OCI-LY7 (cell line): ENCODE measurements around the gene CFAP100. TPM values are rescaled to one million over a fixed set of nuclear protein-coding genes. Genes with fewer than 3 reads are reported as not detected.

Experiments
- BruUV-seq: library from RNA; stranded (reverse); fragments of 400-500 nt; replicated peaks from 2 replicates; lab custom pipeline; 2021; lab: Mats Ljungman, UMichigan
- CTCF ChIA-PET: fragments of 300-600 bp; sonication (Branson Sonifier 250); formaldehyde crosslinking; loops from one replicate; lab custom pipeline; 2022; ENCODE audit warnings: antibody characterized with exemption; ENCODE audit not compliant: unreplicated experiment; lab: Charles Lee
- POLR2A ChIA-PET: fragments of 300-600 bp; sonication (Branson Sonifier 250); formaldehyde crosslinking; loops from one replicate; lab custom pipeline; 2022; ENCODE audit warnings: antibody characterized with exemption; lab: Charles Lee
- DNase-seq: peaks from one replicate; pipeline ENCODE4 v3.0.0-alpha.2; 2015; ENCODE audit warnings: low spot score
- H2AFZ ChIP-seq: fragments of 200-600 bp; sonication (generic), shearing (Covaris generic); 2 replicates; pipeline ENCODE4 v1.6.1; 2014; ENCODE audit warnings: mild to moderate bottlenecking, antibody characterized with exemption, low read length, moderate library complexity
- H3K27ac ChIP-seq: fragments of 200-600 bp; sonication (generic); 2 replicates; pipeline ENCODE4 v1.5.1; 2014; ENCODE audit warnings: mixed run types, low read depth, mild to moderate bottlenecking, moderate library complexity, low read length, inconsistent platforms; ENCODE audit not compliant: poor library complexity, severe bottlenecking
- H3K36me3 ChIP-seq: fragments of 200-600 bp; sonication (generic); 2 replicates; pipeline ENCODE4 v1.6.1; 2014; ENCODE audit warnings: mild to moderate bottlenecking, antibody characterized with exemption, low read length, moderate library complexity, mixed read lengths; ENCODE audit not compliant: insufficient read depth
- H3K4me1 ChIP-seq: fragments of 200-600 bp; sonication (generic); 2 replicates; pipeline ENCODE4 v1.5.1; 2014; ENCODE audit warnings: mild to moderate bottlenecking, low read length; ENCODE audit not compliant: insufficient read depth, poor library complexity, severe bottlenecking
- H3K4me2 ChIP-seq: fragments of 200-600 bp; sonication (generic); 2 replicates; pipeline ENCODE4 v1.6.1; 2014; ENCODE audit warnings: mild to moderate bottlenecking, low read length
- H3K4me3 ChIP-seq: fragments of 200-600 bp; sonication (generic); 2 replicates; pipeline ENCODE4 v1.5.1; 2014; ENCODE audit warnings: mild to moderate bottlenecking, low read depth, low read length; ENCODE audit not compliant: poor library complexity, severe bottlenecking
- H3K79me2 ChIP-seq: fragments of 200-600 bp; sonication (generic); 2 replicates; pipeline ENCODE4 v1.6.1; 2016; ENCODE audit warnings: low read depth, mild to moderate bottlenecking, low read length, moderate library complexity, mixed read lengths; ENCODE audit not compliant: insufficient read depth
- H3K9me2 ChIP-seq: fragments of 200-600 bp; sonication (generic); 2 replicates; pipeline ENCODE4 v1.6.1; 2016; ENCODE audit warnings: mild to moderate bottlenecking, low read length, mixed read lengths; ENCODE audit not compliant: insufficient read depth
- H3K9me3 ChIP-seq: fragments of 200-600 bp; sonication (generic); 2 replicates; pipeline ENCODE4 v1.6.1; 2014; ENCODE audit warnings: mild to moderate bottlenecking, mixed run types, low read length, mixed read lengths
- H4K20me1 ChIP-seq: fragments of 200-600 bp; sonication (generic); 2 replicates; pipeline ENCODE4 v1.6.1; 2014; ENCODE audit warnings: mild to moderate bottlenecking, antibody characterized with exemption, low read length, moderate library complexity, mixed read lengths; ENCODE audit not compliant: insufficient read depth
- EZH2phosphoT487 ChIP-seq: fragments of 200-600 bp; sonication (generic); IDR thresholded peaks from 2 replicates; pipeline ENCODE4 v1.6.1; 2018; ENCODE audit warnings: low read depth, borderline replicate concordance, mild to moderate bottlenecking, mixed run types, antibody characterized with exemption, low read length, moderate library complexity, mixed read lengths
- intact Hi-C: fragments of 100-400 bp; cut with micrococcal nuclease; formaldehyde crosslinking; loops from one replicate; pipeline ENCODE4 v1.10.0; 2022; ENCODE audit not compliant: unreplicated experiment
- total RNA-seq, 2 experiments: library from RNA; depleted of rRNA in 1 of 2; stranded (reverse); fragments of >200 nt in 1 of 2; shearing (Covaris generic) in 1 of 2; gene quantifications; 2 replicates each; pipeline ENCODE4 v1.2.3, GENCODE V29; 2014 to 2022
- TF ChIP-seq, protein P1 (sequence below): fragments of 200-600 bp; sonication (generic); conservative IDR thresholded peaks from 2 replicates; pipeline ENCODE4 v1.5.1; 2014; ENCODE audit warnings: mild to moderate bottlenecking, antibody characterized with exemption, low read length, moderate library complexity, mixed read lengths

CFAP100 gene
- total RNA-seq, 2 experiments from 2014 or later, result not detected

DNA sequence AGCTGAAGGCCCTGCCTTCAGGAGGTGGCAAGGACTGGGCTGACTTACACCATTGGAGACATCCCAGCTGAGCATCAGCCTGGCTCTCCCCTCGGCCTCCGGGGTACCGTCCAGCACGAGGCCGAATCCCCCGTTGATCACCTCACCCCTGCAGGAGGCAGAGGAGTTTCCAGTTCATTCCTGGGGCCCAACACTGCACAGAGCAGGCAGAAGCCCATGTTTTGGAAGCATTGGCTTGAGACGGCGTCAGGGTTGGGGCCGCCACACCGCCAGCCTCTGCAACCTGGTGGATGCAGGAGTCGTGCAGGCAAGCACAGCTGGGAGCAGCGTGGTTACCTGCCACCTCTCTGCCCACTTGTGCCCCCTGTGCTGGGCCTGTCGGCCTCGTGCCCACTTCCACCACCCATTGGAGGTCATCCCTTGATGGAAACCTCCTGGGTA, 88.6 kb downstream of the CFAP100 start:
- no peak overlapping the region for H2AFZ ChIP-seq
- no TSS peak for BruUV-seq
- H3K27ac ChIP-seq, result no peak overlapping the region
- H3K4me3 ChIP-seq, result no peak overlapping the region
- ChIA-PET POLR2A (no interaction called here), CTCF (no interaction called here)
- no peaks in the 10 kb centered on the region for H3K9me2 ChIP-seq
- no peak overlapping the region for H3K4me2 ChIP-seq
- intact Hi-C loops, result no loop called here
- peaks cover 10% of the 10 kb centered on the region for H3K4me1 ChIP-seq
- no peak for TF ChIP-seq EZH2phosphoT487
- TF ChIP-seq, protein P1, sequence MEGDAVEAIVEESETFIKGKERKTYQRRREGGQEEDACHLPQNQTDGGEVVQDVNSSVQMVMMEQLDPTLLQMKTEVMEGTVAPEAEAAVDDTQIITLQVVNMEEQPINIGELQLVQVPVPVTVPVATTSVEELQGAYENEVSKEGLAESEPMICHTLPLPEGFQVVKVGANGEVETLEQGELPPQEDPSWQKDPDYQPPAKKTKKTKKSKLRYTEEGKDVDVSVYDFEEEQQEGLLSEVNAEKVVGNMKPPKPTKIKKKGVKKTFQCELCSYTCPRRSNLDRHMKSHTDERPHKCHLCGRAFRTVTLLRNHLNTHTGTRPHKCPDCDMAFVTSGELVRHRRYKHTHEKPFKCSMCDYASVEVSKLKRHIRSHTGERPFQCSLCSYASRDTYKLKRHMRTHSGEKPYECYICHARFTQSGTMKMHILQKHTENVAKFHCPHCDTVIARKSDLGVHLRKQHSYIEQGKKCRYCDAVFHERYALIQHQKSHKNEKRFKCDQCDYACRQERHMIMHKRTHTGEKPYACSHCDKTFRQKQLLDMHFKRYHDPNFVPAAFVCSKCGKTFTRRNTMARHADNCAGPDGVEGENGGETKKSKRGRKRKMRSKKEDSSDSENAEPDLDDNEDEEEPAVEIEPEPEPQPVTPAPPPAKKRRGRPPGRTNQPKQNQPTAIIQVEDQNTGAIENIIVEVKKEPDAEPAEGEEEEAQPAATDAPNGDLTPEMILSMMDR, result no peak
- H3K79me2 ChIP-seq, result no peaks in the 10 kb centered on the region
- no peaks in the 10 kb centered on the region for H3K36me3 ChIP-seq
- no peaks in the 10 kb centered on the region for H4K20me1 ChIP-seq
- no peak for DNase-seq
- H3K9me3 ChIP-seq, result no peaks in the 10 kb centered on the region

DNA sequence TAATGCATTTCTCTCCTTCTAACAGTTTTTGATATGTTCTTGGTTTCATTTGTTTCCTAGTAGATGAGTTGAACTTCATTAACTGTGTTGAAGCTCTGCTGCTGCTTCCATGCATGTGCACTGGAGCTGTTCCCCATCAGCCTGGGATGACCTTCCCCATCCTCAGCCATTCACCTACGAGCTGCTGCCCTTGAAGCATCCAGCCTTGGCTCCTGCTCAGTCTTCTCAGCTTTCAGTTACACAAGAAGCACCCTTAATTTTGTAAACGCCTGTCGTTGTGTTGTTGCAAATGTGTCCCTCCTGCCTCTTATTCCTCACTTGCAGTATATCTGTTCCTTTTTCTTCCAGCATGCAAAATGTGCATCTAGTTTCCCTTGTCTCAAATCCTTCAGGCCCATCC, 89.4 kb downstream of the CFAP100 start:
- TF ChIP-seq, protein P1, result no peak
- no peak for TF ChIP-seq EZH2phosphoT487
- ChIA-PET POLR2A (interaction anchor here (0.6 kb wide), 1 partner anchor 14 kb away, joined by 3 read pairs; no protein-coding TSS in a partner anchor), CTCF (no interaction called here)
- Histone ChIP-seq H4K20me1 (no peaks in the 10 kb centered on the region), H3K36me3 (no peaks in the 10 kb centered on the region), H3K4me1 (peaks cover 10% of the 10 kb centered on the region), H3K9me3 (no peaks in the 10 kb centered on the region), H3K4me3 (no peak overlapping the region), H3K4me2 (no peak overlapping the region), H3K9me2 (no peaks in the 10 kb centered on the region), H3K27ac (no peak overlapping the region), H2AFZ (no peak overlapping the region), H3K79me2 (no peaks in the 10 kb centered on the region)
- BruUV-seq, result no TSS peak
- intact Hi-C loops, result no loop called here
- DNase-seq, result no peak

DNA sequence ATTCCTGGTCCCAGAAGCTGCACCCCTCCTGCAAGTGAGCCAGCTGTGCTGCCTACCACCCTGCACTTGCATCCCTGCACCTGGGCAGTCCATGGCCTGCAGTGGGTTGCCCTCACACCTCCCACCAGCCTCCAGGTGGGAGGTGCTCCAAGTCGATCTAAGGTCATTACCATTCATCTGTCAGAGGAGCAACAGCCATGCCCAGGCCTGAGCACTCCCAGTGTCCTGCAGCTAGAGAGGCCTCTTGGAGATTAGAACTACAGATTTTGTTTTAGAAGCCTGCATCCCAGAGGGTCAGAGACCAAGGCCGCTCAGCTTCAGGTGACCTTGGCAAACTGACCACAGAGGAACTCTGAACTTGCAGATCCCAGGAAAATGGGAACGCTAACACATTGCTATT, 90.0 kb downstream of the CFAP100 start:
- ChIA-PET POLR2A (interaction anchor here (0.6 kb wide), 1 partner anchor 14 kb away, joined by 3 read pairs; no protein-coding TSS in a partner anchor), CTCF (no interaction called here)

More for the DNA sequence above, 90.0 kb downstream of the CFAP100 start:
- Histone ChIP-seq H3K9me2 (no peaks in the 10 kb centered on the region), H3K4me1 (peaks cover 10% of the 10 kb centered on the region), H3K9me3 (no peaks in the 10 kb centered on the region), H4K20me1 (no peaks in the 10 kb centered on the region), H3K79me2 (no peaks in the 10 kb centered on the region), H3K27ac (no peak overlapping the region), H3K36me3 (no peaks in the 10 kb centered on the region), H2AFZ (no peak overlapping the region), H3K4me3 (no peak overlapping the region), H3K4me2 (no peak overlapping the region)
- no TSS peak for BruUV-seq
- intact Hi-C loops, result no loop called here
- no peak for DNase-seq
- TF ChIP-seq EZH2phosphoT487, result no peak
- TF ChIP-seq, protein P1, result no peak
